Thoracic aorta (tissue), 2 donors: ENCODE results near the gene PTPN4. TPM values are rescaled to one million over a fixed set of nuclear protein-coding genes. Genes with fewer than 3 reads are reported as not detected.

Experiments used
- ATAC-seq: fragments of 150-250 bp; one replicate; pipeline ENCODE4 v1.8.0; 2017; ENCODE audit warnings: low read depth; ENCODE audit not compliant: insufficient number of reproducible peaks, low FRiP score
- DNase-seq: peaks from one replicate; pipeline ENCODE4 v3.0.0-alpha.2; 2020; ENCODE audit warnings: low spot score
- H3K27ac ChIP-seq, 2 donors: fragments of 200-600 bp; sonication (generic); 1 replicate in 1 of 2; 2 replicates in 1 of 2; pipeline ENCODE4 v1.5.1; 2016; ENCODE audit warnings: mild to moderate bottlenecking in 2 of 2, moderate library complexity in 2 of 2
- H3K27me3 ChIP-seq: fragments of 200-600 bp; sonication (generic); replicated peaks from 2 replicates; pipeline ENCODE4 v1.6.0; 2016; ENCODE audit warnings: mild to moderate bottlenecking; ENCODE audit not compliant: insufficient read depth
- H3K36me3 ChIP-seq: fragments of 200-600 bp; sonication (generic); one replicate; pipeline ENCODE4 v1.5.1; 2016
- H3K4me1 ChIP-seq, 2 donors: fragments of 200-600 bp; sonication (generic); 1 replicate in 1 of 2; 2 replicates in 1 of 2; pipeline versions ENCODE4 v1.5.1 to v1.6.0; 2016; ENCODE audit warnings: low read depth in 2 of 2, mild to moderate bottlenecking in 1 of 2; ENCODE audit not compliant: control insufficient read depth in 1 of 2
- H3K4me3 ChIP-seq: fragments of 200-600 bp; sonication (generic); 2 replicates; pipeline ENCODE4 v1.5.1; 2016; ENCODE audit warnings: mild to moderate bottlenecking
- H3K9me3 ChIP-seq: fragments of 200-600 bp; sonication (generic); 2 replicates; pipeline ENCODE4 v1.5.1; 2016
- CTCF ChIP-seq: fragments of 200-600 bp; sonication (generic); IDR thresholded peaks from one replicate; pipeline ENCODE4 v1.5.1; 2019; ENCODE audit warnings: antibody characterized with exemption
- total RNA-seq, 2 donors: library from RNA; depleted of rRNA; stranded (reverse); fragments of >200 nt; gene quantifications; one replicate each; pipeline versions ENCODE4 v1.1.0 to v1.2.3, GENCODE V29; 2016

Gene PTPN4
- total RNA-seq, 2 donors from 2014 or later = 18.5 to 43.3 TPM

- peaks cover 5% of the 10 kb centered on the region for H3K36me3 ChIP-seq
- TF ChIP-seq CTCF = no peak
Observed at GRCh38 chr2:119852214-119852613, 92.5 kb downstream of the PTPN4 start.

GRCh38 chr2:119853777-119854399 lies 94.2 kb downstream of the PTPN4 start:
- peaks cover 5% of the 10 kb centered on the region for H3K36me3 ChIP-seq
- TF ChIP-seq CTCF = no peak
- H3K9me3 ChIP-seq = peaks cover 22% of the 10 kb centered on the region
- no peak overlapping the region for H3K27ac ChIP-seq
- H3K4me1 ChIP-seq = peaks cover 3 to 4% of the 10 kb centered on the region in 2 donors
- H3K27me3 ChIP-seq = no peaks in the 10 kb centered on the region
- DNase-seq (no peak), ATAC-seq (no peak)
- H3K4me3 ChIP-seq = no peak overlapping the region

More at GRCh38 chr2:119852214-119852613, 92.5 kb downstream of the PTPN4 start:
- H3K27ac ChIP-seq = no peak overlapping the region
- DNase-seq (no peak), ATAC-seq (no peak)
- H3K4me3 ChIP-seq = no peak overlapping the region
- H3K27me3 ChIP-seq = no peaks in the 10 kb centered on the region
- peaks cover 22% of the 10 kb centered on the region for H3K9me3 ChIP-seq
- peaks cover under 1 to 3% of the 10 kb centered on the region in 2 donors for H3K4me1 ChIP-seq

GRCh38 chr2:119856469-119856901 lies 96.8 kb downstream of the PTPN4 start:
- Histone ChIP-seq H3K27me3 (no peaks in the 10 kb centered on the region), H3K27ac (no peak overlapping the region), H3K4me3 (no peak overlapping the region), H3K9me3 (peaks cover 16% of the 10 kb centered on the region), H3K36me3 (peaks cover 2% of the 10 kb centered on the region), H3K4me1 (peaks cover 3 to 9% of the 10 kb centered on the region in 2 donors)
- ATAC-seq (no peak), DNase-seq (no peak)
- TF ChIP-seq CTCF = no peak

GRCh38 chr2:119857742-119858141 lies 98.0 kb downstream of the PTPN4 start:
- DNase-seq = no peak
- H3K4me3 ChIP-seq = no peak overlapping the region
- H3K9me3 ChIP-seq = peaks cover 5% of the 10 kb centered on the region
- H3K27me3 ChIP-seq = no peaks in the 10 kb centered on the region
- H3K4me1 ChIP-seq = peaks cover 8 to 19% of the 10 kb centered on the region in 2 donors
- H3K36me3 ChIP-seq = no peaks in the 10 kb centered on the region
- no peak overlapping the region for H3K27ac ChIP-seq
- no peak for ATAC-seq
- TF ChIP-seq CTCF = no peak

- ATAC-seq (no peak), DNase-seq (no peak)
- Histone ChIP-seq H3K27ac (no peak overlapping the region), H3K4me1 (peaks cover 8 to 19% of the 10 kb centered on the region in 2 donors), H3K36me3 (no peaks in the 10 kb centered on the region), H3K9me3 (no peaks in the 10 kb centered on the region), H3K4me3 (no peak overlapping the region), H3K27me3 (no peaks in the 10 kb centered on the region)
- no peak for TF ChIP-seq CTCF
Observed at GRCh38 chr2:119859528-119859927, 99.8 kb downstream of the PTPN4 start.
